Measurements from ENCODE around the gene ACVR1B. TPM values are rescaled to one million over a fixed set of nuclear protein-coding genes. Genes with fewer than 3 reads are reported as not detected.

Gene ACVR1B
- total RNA-seq, 1 donor from 2014 or later = 13.8 TPM

- no peaks in the 10 kb centered on the region for H3K27me3 ChIP-seq (ENCODE audit: insufficient read depth, low read length)
- Mint-ChIP-seq H3K4me1 (ENCODE audit: low read depth, unreplicated experiment) (no peaks in the 10 kb centered on the region), H3K36me3 (ENCODE audit: low read depth, unreplicated experiment) (peaks cover 9% of the 10 kb centered on the region), H3K9me3 (ENCODE audit: unreplicated experiment) (peaks cover 7% of the 10 kb centered on the region), H3K27me3 (ENCODE audit: low read depth, unreplicated experiment) (no peaks in the 10 kb centered on the region), H3K27ac (ENCODE audit: unreplicated experiment) (no peak overlapping the region), H3K4me3 (ENCODE audit: unreplicated experiment) (no peak overlapping the region)
- no peak overlapping the region for H3K4me2 ChIP-seq (ENCODE audit: low read length)
- no peaks in the 10 kb centered on the region for H3K36me3 ChIP-seq (ENCODE audit: insufficient read depth, low read length)
- TF ChIP-seq CTCF (IDR thresholded peaks at IDR 0.05; ENCODE audit: insufficient read depth, low read depth, low read length) = no peak
- TF ChIP-seq EZH2 (IDR thresholded peaks at IDR 0.05; ENCODE audit: insufficient read depth, low read length) = no peak
- H3K4me3 ChIP-seq (ENCODE audit: insufficient read depth, low read depth, low read length) = no peak overlapping the region
- H3K79me2 ChIP-seq (ENCODE audit: insufficient read depth, low read length) = peaks cover 73% of the 10 kb centered on the region
- FAIRE-seq (no peak), DNase-seq (ENCODE audit: low read depth) (no peak)
- H3K27ac ChIP-seq (ENCODE audit: low read depth, low read length) = no peak overlapping the region
- no peaks in the 10 kb centered on the region for H3K9me3 ChIP-seq (ENCODE audit: insufficient read depth, low read depth, low read length)
- no peak overlapping the region for H3K9ac ChIP-seq (ENCODE audit: low read length)
- H3K4me1 ChIP-seq (ENCODE audit: insufficient read depth, low read length) = no peaks in the 10 kb centered on the region
- peaks cover 41% of the 10 kb centered on the region for H4K20me1 ChIP-seq (ENCODE audit: insufficient read depth, low read length)
- H2AFZ ChIP-seq (ENCODE audit: low read depth, low read length) = no peak overlapping the region
Measured at GRCh38 chr12:51962737-51963136, 11.2 kb downstream of the ACVR1B start.

- no peak for TF ChIP-seq EZH2 (IDR thresholded peaks at IDR 0.05; ENCODE audit: insufficient read depth, low read length)
- no peak for TF ChIP-seq CTCF (IDR thresholded peaks at IDR 0.05; ENCODE audit: insufficient read depth, low read depth, low read length)
- FAIRE-seq (no peak), DNase-seq (ENCODE audit: low read depth) (no peak)
- Histone ChIP-seq H3K79me2 (ENCODE audit: insufficient read depth, low read length) (peaks cover 76% of the 10 kb centered on the region), H3K36me3 (ENCODE audit: insufficient read depth, low read length) (no peaks in the 10 kb centered on the region), H2AFZ (ENCODE audit: low read depth, low read length) (no peak overlapping the region), H3K4me3 (ENCODE audit: insufficient read depth, low read depth, low read length) (no peak overlapping the region), H3K9me3 (ENCODE audit: insufficient read depth, low read depth, low read length) (no peaks in the 10 kb centered on the region), H4K20me1 (ENCODE audit: insufficient read depth, low read length) (peaks cover 41% of the 10 kb centered on the region), H3K9ac (ENCODE audit: low read length) (no peak overlapping the region), H3K4me2 (ENCODE audit: low read length) (no peak overlapping the region), H3K4me1 (ENCODE audit: insufficient read depth, low read length) (no peaks in the 10 kb centered on the region), H3K27me3 (ENCODE audit: insufficient read depth, low read length) (no peaks in the 10 kb centered on the region), H3K27ac (ENCODE audit: low read depth, low read length) (no peak overlapping the region)
- peaks cover 7% of the 10 kb centered on the region for H3K9me3 Mint-ChIP-seq (ENCODE audit: unreplicated experiment)
- no peak overlapping the region for H3K27ac Mint-ChIP-seq (ENCODE audit: unreplicated experiment)
- no peaks in the 10 kb centered on the region for H3K27me3 Mint-ChIP-seq (ENCODE audit: low read depth, unreplicated experiment)
- no peaks in the 10 kb centered on the region for H3K4me1 Mint-ChIP-seq (ENCODE audit: low read depth, unreplicated experiment)
- peaks cover 9% of the 10 kb centered on the region for H3K36me3 Mint-ChIP-seq (ENCODE audit: low read depth, unreplicated experiment)
- no peak overlapping the region for H3K4me3 Mint-ChIP-seq (ENCODE audit: unreplicated experiment)
Measured at GRCh38 chr12:51963477-51963876, 12.0 kb downstream of the ACVR1B start.

GRCh38 chr12:51969643-51970042 lies 18.1 kb downstream of the ACVR1B start:
- Histone ChIP-seq H3K4me3 (ENCODE audit: insufficient read depth, low read depth, low read length) (no peak overlapping the region), H3K4me1 (ENCODE audit: insufficient read depth, low read length) (peaks cover 48% of the 10 kb centered on the region), H3K36me3 (ENCODE audit: insufficient read depth, low read length) (no peaks in the 10 kb centered on the region), H4K20me1 (ENCODE audit: insufficient read depth, low read length) (peaks cover 25% of the 10 kb centered on the region), H3K4me2 (ENCODE audit: low read length) (no peak overlapping the region), H3K9ac (ENCODE audit: low read length) (no peak overlapping the region), H3K9me3 (ENCODE audit: insufficient read depth, low read depth, low read length) (no peaks in the 10 kb centered on the region), H3K27me3 (ENCODE audit: insufficient read depth, low read length) (no peaks in the 10 kb centered on the region), H3K79me2 (ENCODE audit: insufficient read depth, low read length) (peaks cover 60% of the 10 kb centered on the region), H3K27ac (ENCODE audit: low read depth, low read length) (no peak overlapping the region), H2AFZ (ENCODE audit: low read depth, low read length) (no peak overlapping the region)
- no peak for FAIRE-seq
- no peak overlapping the region for H3K27ac Mint-ChIP-seq (ENCODE audit: unreplicated experiment)
- H3K9me3 Mint-ChIP-seq (ENCODE audit: unreplicated experiment) = peaks cover 7% of the 10 kb centered on the region
- no peak for DNase-seq (ENCODE audit: low read depth)
- H3K4me1 Mint-ChIP-seq (ENCODE audit: low read depth, unreplicated experiment) = peaks cover 40% of the 10 kb centered on the region
- no peak for TF ChIP-seq EZH2 (IDR thresholded peaks at IDR 0.05; ENCODE audit: insufficient read depth, low read length)
- TF ChIP-seq CTCF (IDR thresholded peaks at IDR 0.05; ENCODE audit: insufficient read depth, low read depth, low read length) = no peak
- H3K4me3 Mint-ChIP-seq (ENCODE audit: unreplicated experiment) = no peak overlapping the region
- H3K27me3 Mint-ChIP-seq (ENCODE audit: low read depth, unreplicated experiment) = no peaks in the 10 kb centered on the region
- H3K36me3 Mint-ChIP-seq (ENCODE audit: low read depth, unreplicated experiment) = peaks cover 5% of the 10 kb centered on the region

Measured in astrocyte (in vitro differentiated cells and primary cell).